K562 (cell line): Measurements from ENCODE around the gene NCAPG2.
"Not testable (repeated sequence)": the region's sequence is repeated elsewhere in the genome, so short reads cannot be mapped to it uniquely, and the experiment has no call there.

Source experiments
- BRCA1 ChIP-seq, 2 experiments: fragments of 450-650 bp in 1 of 2; sonication (generic) in 1 of 2; formaldehyde crosslinking in 1 of 2; IDR thresholded peaks; 2 replicates each; pipeline versions ENCODE4 v1.5.0 to v1.6.1; 2017 to 2020; ENCODE audit warnings: mild to moderate bottlenecking in 1 of 2, missing genetic modification reagents in 1 of 2
- BRF1 ChIP-seq: IDR thresholded peaks from 3 replicates; pipeline ENCODE4 v1.6.1; 2011; ENCODE audit warnings: borderline replicate concordance, mild to moderate bottlenecking; ENCODE audit not compliant: insufficient read length; ENCODE audit errors: extremely low read depth
- EZH2 ChIP-seq: IDR thresholded peaks from 2 replicates; pipeline ENCODE4 v1.6.1; 2012; ENCODE audit warnings: low read depth, mild to moderate bottlenecking, inconsistent platforms, low read length, borderline replicate concordance
- LARP7 ChIP-seq: fragments of 450-650 bp; IDR thresholded peaks from 2 replicates; pipeline ENCODE4 v1.6.1; 2016
- POLR2A ChIP-seq: fragments of 450-650 bp; conservative IDR thresholded peaks from 2 replicates; pipeline ENCODE4 v1.6.1; 2016
- TCFL5 ChIP-seq: fragments of 250-450 bp; sonication (Bioruptor Pico); conservative IDR thresholded peaks from 2 replicates; pipeline ENCODE4 v1.6.1; 2021; ENCODE audit warnings: mild to moderate bottlenecking, moderate library complexity, matching md5 sums
- ZNF384 ChIP-seq: IDR thresholded peaks from 2 replicates; pipeline ENCODE4 v1.6.1; 2012; ENCODE audit warnings: low read depth, low read length, improper control_type of control experiment
- TF ChIP-seq, protein P1 (sequence below), 2 experiments: IDR thresholded peaks; 2 replicates each; pipeline ENCODE4 v1.6.1; 2012; ENCODE audit warnings: improper control_type of control experiment in 2 of 2, low read depth in 2 of 2, low read length in 2 of 2, borderline replicate concordance in 1 of 2
- TF ChIP-seq, protein P2 (sequence below): fragments of 250-450 bp; sonication (Bioruptor Pico); IDR thresholded peaks from 2 replicates; pipeline ENCODE4 v1.5.0; 2020; ENCODE audit warnings: mild to moderate bottlenecking
- TF ChIP-seq, protein P3 (sequence below), 2 experiments: fragments of 450-650 bp; formaldehyde crosslinking in 1 of 2; IDR thresholded peaks; 2 replicates each; pipeline versions ENCODE4 v1.4.0 to v1.6.1; 2014 to 2020; ENCODE audit warnings: mild to moderate bottlenecking in 2 of 2, borderline replicate concordance in 1 of 2, low read depth in 1 of 2
- TF ChIP-seq, protein P4 (sequence below), 3 experiments: IDR thresholded peaks in 2 of 3; conservative IDR thresholded peaks in 1 of 3; 2 replicates each; pipeline ENCODE4 v1.5.1; 2011 to 2012; ENCODE audit warnings: low read length in 3 of 3, mild to moderate bottlenecking in 3 of 3, control low read depth in 2 of 3, improper control_type of control experiment in 1 of 3, inconsistent platforms in 1 of 3, low read depth in 1 of 3, mixed read lengths in 1 of 3, moderate library complexity in 1 of 3; ENCODE audit not compliant: insufficient read depth in 2 of 3

DNA sequence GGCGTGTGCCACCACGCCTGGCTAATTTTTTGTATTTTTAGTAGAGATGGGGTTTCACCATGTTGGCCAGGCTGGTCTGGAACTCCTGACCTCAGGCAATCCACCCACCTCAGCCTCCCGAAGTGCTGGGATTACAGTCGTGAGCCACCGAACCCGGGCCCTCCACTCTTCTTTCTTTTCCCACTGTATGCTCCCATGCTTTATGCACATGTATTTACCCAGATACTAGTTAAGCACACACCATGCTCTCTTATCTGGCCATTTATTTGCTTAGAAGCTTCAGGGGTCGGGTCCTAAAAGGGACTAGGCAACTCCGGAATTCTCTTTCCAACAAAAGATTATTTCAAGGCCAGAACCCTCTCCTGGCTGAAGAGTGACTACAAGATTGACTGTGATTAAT is 78.3 kb downstream of the NCAPG2 start:
- TF ChIP-seq, protein P1, sequence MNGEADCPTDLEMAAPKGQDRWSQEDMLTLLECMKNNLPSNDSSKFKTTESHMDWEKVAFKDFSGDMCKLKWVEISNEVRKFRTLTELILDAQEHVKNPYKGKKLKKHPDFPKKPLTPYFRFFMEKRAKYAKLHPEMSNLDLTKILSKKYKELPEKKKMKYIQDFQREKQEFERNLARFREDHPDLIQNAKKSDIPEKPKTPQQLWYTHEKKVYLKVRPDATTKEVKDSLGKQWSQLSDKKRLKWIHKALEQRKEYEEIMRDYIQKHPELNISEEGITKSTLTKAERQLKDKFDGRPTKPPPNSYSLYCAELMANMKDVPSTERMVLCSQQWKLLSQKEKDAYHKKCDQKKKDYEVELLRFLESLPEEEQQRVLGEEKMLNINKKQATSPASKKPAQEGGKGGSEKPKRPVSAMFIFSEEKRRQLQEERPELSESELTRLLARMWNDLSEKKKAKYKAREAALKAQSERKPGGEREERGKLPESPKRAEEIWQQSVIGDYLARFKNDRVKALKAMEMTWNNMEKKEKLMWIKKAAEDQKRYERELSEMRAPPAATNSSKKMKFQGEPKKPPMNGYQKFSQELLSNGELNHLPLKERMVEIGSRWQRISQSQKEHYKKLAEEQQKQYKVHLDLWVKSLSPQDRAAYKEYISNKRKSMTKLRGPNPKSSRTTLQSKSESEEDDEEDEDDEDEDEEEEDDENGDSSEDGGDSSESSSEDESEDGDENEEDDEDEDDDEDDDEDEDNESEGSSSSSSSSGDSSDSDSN (IDR thresholded peaks at IDR 0.05; ENCODE audit: borderline replicate concordance in 1 of 2, low read depth in 2 of 2, low read length in 2 of 2): not testable (repeated sequence)
- TF ChIP-seq BRCA1 (IDR thresholded peaks at IDR 0.05); BRCA1 (CRISPR knock-in tag; IDR thresholded peaks at IDR 0.05); POLR2A; EZH2; LARP7; ZNF384; TCFL5; BRF1: not testable (repeated sequence)
- TF ChIP-seq, protein P2, sequence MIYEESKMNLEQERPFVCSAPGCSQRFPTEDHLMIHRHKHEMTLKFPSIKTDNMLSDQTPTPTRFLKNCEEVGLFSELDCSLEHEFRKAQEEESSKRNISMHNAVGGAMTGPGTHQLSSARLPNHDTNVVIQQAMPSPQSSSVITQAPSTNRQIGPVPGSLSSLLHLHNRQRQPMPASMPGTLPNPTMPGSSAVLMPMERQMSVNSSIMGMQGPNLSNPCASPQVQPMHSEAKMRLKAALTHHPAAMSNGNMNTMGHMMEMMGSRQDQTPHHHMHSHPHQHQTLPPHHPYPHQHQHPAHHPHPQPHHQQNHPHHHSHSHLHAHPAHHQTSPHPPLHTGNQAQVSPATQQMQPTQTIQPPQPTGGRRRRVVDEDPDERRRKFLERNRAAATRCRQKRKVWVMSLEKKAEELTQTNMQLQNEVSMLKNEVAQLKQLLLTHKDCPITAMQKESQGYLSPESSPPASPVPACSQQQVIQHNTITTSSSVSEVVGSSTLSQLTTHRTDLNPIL (CRISPR knock-in tag): not testable (repeated sequence)
- TF ChIP-seq, protein P3, sequence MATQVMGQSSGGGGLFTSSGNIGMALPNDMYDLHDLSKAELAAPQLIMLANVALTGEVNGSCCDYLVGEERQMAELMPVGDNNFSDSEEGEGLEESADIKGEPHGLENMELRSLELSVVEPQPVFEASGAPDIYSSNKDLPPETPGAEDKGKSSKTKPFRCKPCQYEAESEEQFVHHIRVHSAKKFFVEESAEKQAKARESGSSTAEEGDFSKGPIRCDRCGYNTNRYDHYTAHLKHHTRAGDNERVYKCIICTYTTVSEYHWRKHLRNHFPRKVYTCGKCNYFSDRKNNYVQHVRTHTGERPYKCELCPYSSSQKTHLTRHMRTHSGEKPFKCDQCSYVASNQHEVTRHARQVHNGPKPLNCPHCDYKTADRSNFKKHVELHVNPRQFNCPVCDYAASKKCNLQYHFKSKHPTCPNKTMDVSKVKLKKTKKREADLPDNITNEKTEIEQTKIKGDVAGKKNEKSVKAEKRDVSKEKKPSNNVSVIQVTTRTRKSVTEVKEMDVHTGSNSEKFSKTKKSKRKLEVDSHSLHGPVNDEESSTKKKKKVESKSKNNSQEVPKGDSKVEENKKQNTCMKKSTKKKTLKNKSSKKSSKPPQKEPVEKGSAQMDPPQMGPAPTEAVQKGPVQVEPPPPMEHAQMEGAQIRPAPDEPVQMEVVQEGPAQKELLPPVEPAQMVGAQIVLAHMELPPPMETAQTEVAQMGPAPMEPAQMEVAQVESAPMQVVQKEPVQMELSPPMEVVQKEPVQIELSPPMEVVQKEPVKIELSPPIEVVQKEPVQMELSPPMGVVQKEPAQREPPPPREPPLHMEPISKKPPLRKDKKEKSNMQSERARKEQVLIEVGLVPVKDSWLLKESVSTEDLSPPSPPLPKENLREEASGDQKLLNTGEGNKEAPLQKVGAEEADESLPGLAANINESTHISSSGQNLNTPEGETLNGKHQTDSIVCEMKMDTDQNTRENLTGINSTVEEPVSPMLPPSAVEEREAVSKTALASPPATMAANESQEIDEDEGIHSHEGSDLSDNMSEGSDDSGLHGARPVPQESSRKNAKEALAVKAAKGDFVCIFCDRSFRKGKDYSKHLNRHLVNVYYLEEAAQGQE (IDR thresholded peaks at IDR 0.05; ENCODE audit: borderline replicate concordance): not testable (repeated sequence)
- TF ChIP-seq, protein P3 (CRISPR knock-in tag; IDR thresholded peaks at IDR 0.05; ENCODE audit: low read depth): not testable (repeated sequence)
- TF ChIP-seq, protein P4, sequence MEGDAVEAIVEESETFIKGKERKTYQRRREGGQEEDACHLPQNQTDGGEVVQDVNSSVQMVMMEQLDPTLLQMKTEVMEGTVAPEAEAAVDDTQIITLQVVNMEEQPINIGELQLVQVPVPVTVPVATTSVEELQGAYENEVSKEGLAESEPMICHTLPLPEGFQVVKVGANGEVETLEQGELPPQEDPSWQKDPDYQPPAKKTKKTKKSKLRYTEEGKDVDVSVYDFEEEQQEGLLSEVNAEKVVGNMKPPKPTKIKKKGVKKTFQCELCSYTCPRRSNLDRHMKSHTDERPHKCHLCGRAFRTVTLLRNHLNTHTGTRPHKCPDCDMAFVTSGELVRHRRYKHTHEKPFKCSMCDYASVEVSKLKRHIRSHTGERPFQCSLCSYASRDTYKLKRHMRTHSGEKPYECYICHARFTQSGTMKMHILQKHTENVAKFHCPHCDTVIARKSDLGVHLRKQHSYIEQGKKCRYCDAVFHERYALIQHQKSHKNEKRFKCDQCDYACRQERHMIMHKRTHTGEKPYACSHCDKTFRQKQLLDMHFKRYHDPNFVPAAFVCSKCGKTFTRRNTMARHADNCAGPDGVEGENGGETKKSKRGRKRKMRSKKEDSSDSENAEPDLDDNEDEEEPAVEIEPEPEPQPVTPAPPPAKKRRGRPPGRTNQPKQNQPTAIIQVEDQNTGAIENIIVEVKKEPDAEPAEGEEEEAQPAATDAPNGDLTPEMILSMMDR (IDR thresholded peaks at IDR 0.05 in 2 of 3, conservative IDR thresholded peaks at IDR 0.05 in 1 of 3; ENCODE audit: insufficient read depth in 2 of 3, low read depth in 1 of 3, low read length in 3 of 3): not testable (repeated sequence)
